ENCODE data around the gene TRIM63. TPM values are rescaled to one million over a fixed set of nuclear protein-coding genes. Genes with fewer than 3 reads are reported as not detected.

Gene TRIM63
- total and polyA plus RNA-seq, 9 of the 15 experiments (the other 6 are each of a cell fraction or from before 2014, with no cell fraction given), result 0.08 to 0.57 (median 0.36) TPM

GRCh38 chr1:26032656-26033357 is 34.6 kb downstream of the TRIM63 start (continued):
- TF ChIP-seq CHD7 (IDR thresholded peaks at IDR 0.05; ENCODE audit: low read depth, low read length) (no peak), POLR2AphosphoS2 (IDR thresholded peaks at IDR 0.05; ENCODE audit: low read length) (no peak), NEUROD1 (IDR thresholded peaks at IDR 0.05; ENCODE audit: borderline replicate concordance, low read depth, low read length, partially characterized antibody) (no peak), HDAC2 (IDR thresholded peaks at IDR 0.05) (no peak), BRF1 (IDR thresholded peaks at IDR 0.05; ENCODE audit: borderline replicate concordance, extremely low read depth, insufficient read length) (no peak), HOXB6 (CRISPR knock-in tag; IDR thresholded peaks at IDR 0.05; ENCODE audit: borderline replicate concordance) (no peak), PHF21A (IDR thresholded peaks at IDR 0.05; ENCODE audit: borderline replicate concordance, low read depth) (no peak), ZSCAN29 (IDR thresholded peaks at IDR 0.05) (peak; percentile 81), RCOR1 (IDR thresholded peaks at IDR 0.05; ENCODE audit: borderline replicate concordance in 1 of 2, low read depth in 2 of 2, low read length in 2 of 2) (no peak), ZNF184 (CRISPR knock-in tag; IDR thresholded peaks at IDR 0.05) (no peak), ZNF77 (CRISPR knock-in tag; IDR thresholded peaks at IDR 0.05) (no peak), COPS2 (conservative IDR thresholded peaks at IDR 0.05) (no peak), MTA3 (IDR thresholded peaks at IDR 0.05; ENCODE audit: borderline replicate concordance) (no peak), PTTG1 (tag; IDR thresholded peaks at IDR 0.05; ENCODE audit: low read depth) (no peak), HMG20B (CRISPR knock-in tag; IDR thresholded peaks at IDR 0.05) (no peak), E2F3 (CRISPR knock-in tag; IDR thresholded peaks at IDR 0.05) (no peak), E2F4 (CRISPR knock-in tag; IDR thresholded peaks at IDR 0.05; ENCODE audit: low read depth) (no peak), TAL1 (IDR thresholded peaks at IDR 0.05) (no peak)
